Mononuclear cell (primary cell): ENCODE results near the gene CXCL5. TPM values are rescaled to one million over a fixed set of nuclear protein-coding genes. Genes with fewer than 3 reads are reported as not detected.

Experiments
- H3K27me3 ChIP-seq: 2 replicates; pipeline ENCODE4 v1.6.0; 2011; ENCODE audit warnings: low read length, control low read depth; ENCODE audit not compliant: insufficient read depth
- H3K4me1 ChIP-seq: 2 replicates; pipeline ENCODE4 v1.5.1; 2011; ENCODE audit warnings: mild to moderate bottlenecking, low read length, control low read depth; ENCODE audit not compliant: insufficient read depth
- H3K4me3 ChIP-seq: 2 replicates; pipeline ENCODE4 v1.5.1; 2011; ENCODE audit warnings: mild to moderate bottlenecking, low read length, moderate library complexity
- H3K9me3 ChIP-seq: 2 replicates; pipeline ENCODE4 v1.5.1; 2011; ENCODE audit warnings: low read depth, mild to moderate bottlenecking, control low read depth, low read length
- total RNA-seq: library from RNA; depleted of rRNA; stranded (reverse); fragments of >200 nt; gene quantifications from one replicate; pipeline ENCODE4 v1.2.3, GENCODE V29; 2012

CXCL5 gene
- total RNA-seq, 1 donor = 9.6 TPM

DNA sequence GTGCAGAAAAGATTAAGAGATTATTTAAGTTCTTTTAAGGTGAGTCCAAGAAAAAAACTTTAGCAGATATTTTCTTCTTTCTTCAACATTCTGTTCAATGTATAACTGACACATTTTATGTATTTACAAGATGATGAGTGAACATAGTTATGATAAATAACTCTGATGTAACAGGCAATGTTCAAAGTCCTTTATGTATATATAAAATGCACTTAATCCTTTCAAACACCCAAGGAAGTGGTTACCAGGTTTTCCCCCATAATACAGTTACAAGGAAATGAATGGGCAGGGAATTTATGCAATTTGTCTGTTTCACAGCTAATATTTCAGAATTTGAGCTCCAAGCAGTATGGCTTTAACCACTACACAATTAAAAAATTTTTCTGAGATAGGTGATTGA lies 31.8 kb upstream of the CXCL5 start:
- no peaks in the 10 kb centered on the region for H3K4me1 ChIP-seq
- H3K27me3 ChIP-seq = no peaks in the 10 kb centered on the region
- H3K4me3 ChIP-seq = no peak overlapping the region
- no peaks in the 10 kb centered on the region for H3K9me3 ChIP-seq

DNA sequence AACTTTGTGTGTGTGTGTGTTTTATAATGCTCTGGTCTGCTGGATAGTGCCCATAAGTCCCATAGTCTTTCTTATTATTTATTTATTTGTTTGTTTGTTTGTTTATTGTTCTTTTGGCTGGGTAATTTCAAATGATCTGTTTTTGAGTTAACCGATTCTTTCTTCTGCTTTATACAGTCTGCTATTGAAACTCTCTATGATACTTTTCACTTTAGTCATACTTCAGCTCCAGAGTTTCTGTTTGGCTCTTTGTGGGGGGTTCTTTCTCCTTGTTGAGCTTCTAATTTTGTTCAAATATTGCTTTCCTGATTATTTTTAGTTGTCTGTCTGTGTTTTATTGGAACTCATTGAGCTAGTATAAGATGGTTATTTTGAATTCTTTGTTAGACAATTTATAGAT lies 30.0 kb upstream of the CXCL5 start:
- no peaks in the 10 kb centered on the region for H3K27me3 ChIP-seq
- H3K4me1 ChIP-seq = no peaks in the 10 kb centered on the region
- no peaks in the 10 kb centered on the region for H3K9me3 ChIP-seq
- no peak overlapping the region for H3K4me3 ChIP-seq

DNA sequence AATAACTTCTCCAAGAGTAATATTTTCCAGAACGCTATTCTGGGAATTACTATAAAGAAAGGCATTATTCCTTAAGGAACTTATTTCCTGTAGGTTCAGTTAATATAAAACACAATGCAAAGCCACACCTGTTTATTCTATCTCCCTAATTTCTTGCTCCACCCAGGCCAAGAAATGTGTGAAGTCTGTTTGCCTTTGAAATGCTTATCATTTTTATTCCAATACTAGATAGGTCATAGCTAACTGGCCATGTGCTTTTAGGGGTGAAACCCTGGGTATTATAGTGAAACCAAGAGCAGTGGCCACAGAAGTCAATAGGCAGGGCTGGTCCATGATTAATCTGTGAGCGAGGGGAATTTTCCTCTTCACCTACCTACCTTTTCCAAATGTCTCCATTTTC lies 25.2 kb upstream of the CXCL5 start:
- H3K4me3 ChIP-seq = no peak overlapping the region
- H3K4me1 ChIP-seq = peaks cover 1% of the 10 kb centered on the region

DNA sequence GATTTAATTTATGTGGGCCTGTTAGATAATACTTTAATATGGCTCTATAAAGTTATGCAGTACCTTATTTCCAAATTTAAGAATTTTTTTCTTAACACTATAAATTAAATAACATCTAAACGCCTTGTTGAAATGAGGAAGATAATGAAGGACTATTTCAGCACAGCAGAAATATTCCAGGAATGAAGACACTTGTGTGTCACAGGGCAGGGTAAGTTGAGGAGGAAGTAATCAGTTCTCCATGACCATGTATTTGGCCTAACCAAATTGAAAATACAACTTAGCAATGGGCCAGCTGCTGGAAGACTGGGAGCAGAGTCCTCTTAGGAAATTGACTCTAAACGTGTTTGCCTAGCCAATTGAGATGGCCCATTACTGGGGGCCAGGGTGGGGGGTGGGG lies 23.1 kb upstream of the CXCL5 start:
- Histone ChIP-seq H3K27me3 (no peaks in the 10 kb centered on the region), H3K4me1 (peaks cover 7% of the 10 kb centered on the region), H3K4me3 (no peak overlapping the region), H3K9me3 (no peaks in the 10 kb centered on the region)

More for the DNA sequence above, 25.2 kb upstream of the CXCL5 start:
- Histone ChIP-seq H3K27me3 (no peaks in the 10 kb centered on the region), H3K9me3 (no peaks in the 10 kb centered on the region)

DNA sequence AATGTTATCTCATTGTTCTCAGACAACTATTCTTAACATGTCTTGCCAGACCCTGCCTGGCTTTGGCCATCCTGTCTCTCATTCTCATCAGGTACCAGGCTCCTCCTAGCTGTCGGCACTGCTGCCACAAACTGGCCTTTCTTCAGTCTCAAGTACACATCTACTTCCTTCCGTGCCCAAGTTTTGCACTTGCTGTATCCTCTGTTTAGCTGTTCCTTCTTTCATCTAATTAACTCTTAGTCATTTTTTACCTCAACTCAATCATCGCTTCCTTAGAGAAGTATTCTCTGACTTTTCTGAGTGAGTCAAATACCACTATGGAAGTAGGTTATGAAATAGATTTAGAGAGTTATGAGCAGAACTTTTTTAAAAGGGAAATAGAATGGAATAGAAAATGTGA lies 20.3 kb upstream of the CXCL5 start:
- no peaks in the 10 kb centered on the region for H3K27me3 ChIP-seq
- no peaks in the 10 kb centered on the region for H3K9me3 ChIP-seq
- H3K4me3 ChIP-seq = no peak overlapping the region
- peaks cover 7% of the 10 kb centered on the region for H3K4me1 ChIP-seq

DNA sequence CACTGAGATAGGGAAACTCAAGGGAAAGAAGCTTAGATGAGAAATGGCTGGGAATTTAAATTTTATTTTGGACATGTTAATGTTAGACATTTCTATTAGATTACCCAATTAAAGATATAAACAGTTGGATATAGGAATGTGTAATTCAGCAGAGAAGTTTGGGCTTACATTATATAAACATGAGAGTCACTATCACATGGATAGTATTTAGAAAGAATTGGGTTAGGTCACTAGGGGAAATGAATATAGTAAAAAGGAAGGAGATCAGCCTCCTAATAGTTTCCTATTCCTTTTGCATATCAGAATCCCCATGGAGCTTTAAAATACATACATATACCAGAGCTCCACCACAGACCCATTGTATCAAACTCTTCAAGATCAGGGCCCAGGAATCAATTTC lies 19.6 kb upstream of the CXCL5 start:
- no peaks in the 10 kb centered on the region for H3K27me3 ChIP-seq
- H3K4me3 ChIP-seq = no peak overlapping the region
- peaks cover 7% of the 10 kb centered on the region for H3K4me1 ChIP-seq
- no peaks in the 10 kb centered on the region for H3K9me3 ChIP-seq

DNA sequence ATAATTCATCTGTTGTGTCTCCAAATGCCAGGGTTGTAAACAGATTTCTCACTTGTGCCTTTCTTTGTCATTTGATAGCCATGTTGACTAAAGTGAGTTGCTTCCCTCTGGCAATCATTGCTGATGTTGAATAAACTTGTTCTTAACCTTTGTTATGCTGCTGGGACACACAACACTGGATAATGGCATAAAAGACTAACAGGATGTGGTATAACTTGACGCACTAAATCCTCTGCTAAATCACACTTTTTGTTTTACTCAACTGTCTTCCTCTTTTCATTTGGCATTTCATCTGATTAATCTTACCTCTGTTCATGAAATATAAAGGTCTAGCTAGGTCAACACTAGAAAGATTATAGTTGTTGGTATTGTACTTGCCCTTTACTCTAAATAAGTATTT lies 17.6 kb upstream of the CXCL5 start:
- H3K27me3 ChIP-seq = no peaks in the 10 kb centered on the region
- H3K4me3 ChIP-seq = no peak overlapping the region
- H3K4me1 ChIP-seq = peaks cover 7% of the 10 kb centered on the region
- H3K9me3 ChIP-seq = no peaks in the 10 kb centered on the region

DNA sequence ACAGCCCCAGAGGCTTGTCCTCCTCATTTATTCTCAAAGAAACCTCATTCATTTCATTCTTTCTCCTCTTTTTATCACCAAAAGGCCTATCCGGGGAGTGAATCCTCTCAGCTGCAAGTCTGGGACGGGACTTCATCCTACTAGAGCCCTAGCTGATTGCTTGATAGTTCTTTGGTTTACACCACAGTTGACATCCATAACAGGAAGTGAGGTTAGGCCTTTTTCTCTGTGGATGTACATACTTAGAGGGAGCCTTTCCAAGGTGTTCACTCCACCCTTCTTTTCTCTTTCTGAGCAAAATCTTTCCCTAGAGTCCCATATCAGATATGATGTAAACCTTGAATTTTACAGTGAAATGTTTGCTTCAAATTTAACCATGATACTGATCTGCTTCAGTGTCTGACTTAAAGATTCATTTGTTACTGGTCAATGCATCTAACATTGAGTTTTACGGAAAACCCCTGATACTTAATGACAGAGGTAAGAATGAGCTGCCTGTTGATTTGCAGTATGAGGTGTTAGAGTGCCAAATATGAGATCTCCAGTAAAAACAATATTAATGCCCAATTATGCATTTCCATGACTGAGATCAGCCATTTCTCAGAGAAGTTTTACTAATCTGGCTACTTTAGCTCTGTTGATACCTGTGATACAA lies 16.8 kb upstream of the CXCL5 start:
- H3K27me3 ChIP-seq = no peaks in the 10 kb centered on the region
- no peaks in the 10 kb centered on the region for H3K9me3 ChIP-seq
- no peak overlapping the region for H3K4me3 ChIP-seq
- H3K4me1 ChIP-seq = peaks cover 7% of the 10 kb centered on the region

DNA sequence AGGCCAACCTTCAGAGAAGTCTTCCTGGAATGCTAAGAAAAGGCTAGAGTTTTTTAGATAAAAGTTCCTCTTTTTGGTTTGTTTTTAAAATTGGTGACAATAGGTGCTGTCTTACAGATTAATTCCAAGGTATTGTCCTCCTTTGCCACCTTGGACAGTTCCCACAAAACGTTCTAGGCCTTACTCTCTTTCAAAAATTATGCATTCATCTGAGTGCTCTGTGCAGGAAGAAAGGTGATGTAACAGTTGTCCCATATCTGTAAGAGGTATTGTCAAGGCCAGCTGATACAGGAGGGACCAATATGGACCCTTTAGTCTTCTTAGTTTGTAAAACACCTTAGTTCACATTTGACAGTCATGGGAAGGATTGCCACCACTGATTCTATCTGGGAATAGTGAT lies 15.9 kb upstream of the CXCL5 start:
- no peaks in the 10 kb centered on the region for H3K27me3 ChIP-seq
- H3K4me3 ChIP-seq = no peak overlapping the region
- peaks cover 7% of the 10 kb centered on the region for H3K4me1 ChIP-seq
- H3K9me3 ChIP-seq = no peaks in the 10 kb centered on the region

DNA sequence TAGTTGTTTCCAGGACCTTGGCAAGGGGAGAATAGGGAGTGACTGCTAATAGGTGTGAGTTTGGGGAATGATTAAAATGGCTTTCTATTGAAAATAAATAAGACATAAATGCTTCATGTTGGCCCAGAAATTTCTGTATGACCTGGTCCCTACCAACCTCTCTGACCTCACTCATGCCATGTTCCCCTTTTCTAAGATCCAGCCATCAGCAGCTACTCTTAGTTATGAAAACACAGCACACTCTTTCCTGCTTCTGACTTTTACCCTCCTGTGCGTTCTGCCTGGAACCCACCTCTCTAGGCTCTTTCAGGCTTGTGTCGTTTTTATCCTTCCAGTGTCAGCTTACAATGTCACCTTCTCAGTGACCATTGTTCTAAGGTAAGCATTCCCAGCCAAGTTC lies 14.8 kb upstream of the CXCL5 start:
- Histone ChIP-seq H3K4me3 (no peak overlapping the region), H3K27me3 (no peaks in the 10 kb centered on the region), H3K9me3 (no peaks in the 10 kb centered on the region), H3K4me1 (peaks cover 2% of the 10 kb centered on the region)

DNA sequence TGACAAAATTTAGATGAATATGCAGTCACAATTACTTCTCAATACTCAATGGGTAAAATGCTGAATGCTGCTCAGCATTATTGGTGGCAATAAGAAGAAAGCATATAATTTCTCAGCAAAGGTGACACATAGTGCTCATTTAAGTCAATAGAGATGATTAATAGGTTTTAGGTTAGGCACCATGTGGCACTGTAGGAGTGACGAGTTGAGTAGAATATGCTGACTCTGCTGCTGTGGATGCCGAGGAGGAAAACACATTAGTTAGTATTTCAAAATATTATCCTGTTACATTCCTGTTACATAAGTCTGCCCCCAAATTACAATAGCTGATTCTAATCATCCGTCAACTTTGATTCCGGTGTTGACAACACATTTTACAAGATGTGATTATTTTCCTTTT lies 13.7 kb upstream of the CXCL5 start:
- Histone ChIP-seq H3K4me3 (no peak overlapping the region), H3K4me1 (no peaks in the 10 kb centered on the region), H3K9me3 (no peaks in the 10 kb centered on the region), H3K27me3 (no peaks in the 10 kb centered on the region)

DNA sequence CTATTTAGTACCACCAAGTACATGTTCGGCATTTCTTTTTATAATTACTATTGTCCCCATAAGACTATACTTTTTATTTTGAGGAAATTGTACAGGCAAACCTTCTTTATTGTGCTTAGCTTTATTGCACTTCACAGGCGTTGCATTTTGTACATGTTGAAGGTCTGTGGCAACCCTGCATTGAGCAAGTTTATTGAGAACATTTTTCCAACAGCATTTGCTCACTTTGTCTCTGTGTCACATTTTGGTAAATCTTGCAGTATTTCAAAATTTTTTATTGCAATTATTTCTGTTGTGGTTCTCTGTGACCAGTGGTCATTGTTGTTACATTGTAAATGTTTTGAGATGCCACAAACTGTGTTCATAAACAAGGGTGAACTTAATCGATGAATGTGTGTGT lies 10.8 kb upstream of the CXCL5 start:
- H3K4me3 ChIP-seq = no peak overlapping the region
- no peaks in the 10 kb centered on the region for H3K4me1 ChIP-seq
- H3K9me3 ChIP-seq = no peaks in the 10 kb centered on the region
- no peaks in the 10 kb centered on the region for H3K27me3 ChIP-seq

DNA sequence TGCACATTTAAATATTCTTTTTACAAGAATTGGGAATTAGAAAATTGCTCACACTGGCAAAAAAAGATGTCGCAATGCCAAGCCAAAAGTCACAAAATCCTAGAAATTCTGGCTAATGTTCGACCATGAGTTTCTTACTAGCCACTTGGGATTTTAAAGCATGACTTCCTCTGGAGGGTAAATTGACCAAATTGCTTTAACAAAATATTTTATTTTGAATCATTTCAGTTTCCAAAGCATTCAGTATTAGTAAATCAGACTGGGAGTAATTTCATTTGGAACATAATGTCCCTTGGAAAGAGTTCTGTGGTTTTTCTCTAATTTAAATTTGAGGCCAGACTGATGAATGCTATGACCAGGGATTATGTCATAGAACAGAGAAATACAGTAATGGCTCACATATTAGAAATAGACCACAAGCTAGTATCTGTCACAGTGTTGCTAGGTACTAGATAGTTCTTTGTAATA lies 7.6 kb upstream of the CXCL5 start:
- Histone ChIP-seq H3K27me3 (no peaks in the 10 kb centered on the region), H3K4me3 (no peak overlapping the region), H3K4me1 (no peaks in the 10 kb centered on the region), H3K9me3 (no peaks in the 10 kb centered on the region)

DNA sequence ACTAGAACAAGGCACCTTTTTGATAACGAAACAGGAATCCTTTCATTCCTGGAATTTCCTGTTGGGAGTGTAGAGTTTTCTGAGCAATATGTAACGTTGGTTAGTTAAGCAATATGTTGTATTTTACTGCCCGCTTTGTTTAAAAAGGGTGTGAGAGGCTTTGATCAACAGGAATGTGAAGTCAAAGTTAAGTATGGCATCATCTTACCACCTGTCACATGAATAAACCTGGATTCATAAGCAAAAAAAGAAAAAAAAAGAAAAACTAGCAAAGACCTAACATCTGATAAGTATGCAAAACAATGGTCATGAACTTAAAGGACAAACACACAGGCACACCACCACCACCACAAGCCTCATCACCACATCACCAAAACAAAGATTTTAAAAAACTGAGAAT lies 7.1 kb upstream of the CXCL5 start:
- H3K9me3 ChIP-seq = no peaks in the 10 kb centered on the region
- no peak overlapping the region for H3K4me3 ChIP-seq
- H3K4me1 ChIP-seq = no peaks in the 10 kb centered on the region
- H3K27me3 ChIP-seq = no peaks in the 10 kb centered on the region

DNA sequence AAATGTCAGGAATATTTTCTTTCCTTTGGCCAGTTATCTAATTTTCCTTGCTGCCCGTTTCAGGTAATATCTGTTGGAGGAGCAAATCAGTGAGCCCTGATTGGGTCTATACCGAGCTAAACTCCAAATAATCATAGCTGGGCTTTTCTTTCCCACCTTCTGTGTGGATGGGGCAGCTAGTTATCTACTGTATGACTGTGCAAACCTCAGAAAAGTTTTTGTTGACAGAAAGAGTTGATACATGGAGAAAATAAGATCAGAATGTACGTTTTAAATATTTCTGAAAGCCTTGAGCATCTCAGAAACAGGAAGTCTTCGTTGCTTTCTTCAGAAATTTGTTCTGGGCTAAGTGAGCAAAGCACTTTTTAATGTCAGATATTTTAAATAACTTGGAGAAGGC lies 6.2 kb upstream of the CXCL5 start:
- Histone ChIP-seq H3K9me3 (no peaks in the 10 kb centered on the region), H3K4me1 (no peaks in the 10 kb centered on the region), H3K4me3 (no peak overlapping the region), H3K27me3 (no peaks in the 10 kb centered on the region)

DNA sequence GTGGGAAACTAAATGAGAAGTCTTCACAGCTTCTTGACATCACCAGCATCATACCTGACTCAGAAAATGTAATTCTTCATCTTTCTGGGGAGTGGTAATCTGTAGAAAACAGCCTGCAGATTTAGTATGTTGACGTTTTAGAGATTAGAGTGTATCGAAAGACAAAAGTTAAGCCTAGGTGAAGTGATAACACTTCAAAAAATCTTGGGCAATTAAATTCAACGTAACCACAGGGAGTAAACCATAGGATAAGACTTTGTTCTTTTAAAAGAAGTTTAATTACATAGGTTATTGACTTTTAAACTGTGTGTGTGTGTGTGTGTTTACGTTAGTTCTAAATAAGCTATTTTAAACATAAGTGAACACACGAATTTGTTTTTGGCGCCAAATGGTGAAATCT lies 1.8 kb upstream of the CXCL5 start:
- H3K27me3 ChIP-seq = peaks cover 19% of the 10 kb centered on the region
- H3K9me3 ChIP-seq = no peaks in the 10 kb centered on the region
- no peak overlapping the region for H3K4me3 ChIP-seq
- peaks cover 8% of the 10 kb centered on the region for H3K4me1 ChIP-seq
